IMR-90 (cell line): ENCODE measurements around the gene ZNF146. TPM values are rescaled to one million over a fixed set of nuclear protein-coding genes. Genes with fewer than 3 reads are reported as not detected.

Experiments used
- ATAC-seq: fragments of 200-7000 bp; cut with Tn5 transposase; 2 replicates; pipeline ENCODE4 v1.9.1; 2020; ENCODE audit warnings: low read depth, mild to moderate bottlenecking, moderate library complexity
- BruUV-seq: library from RNA; stranded (reverse); fragments of 400-500 nt; replicated peaks from 2 replicates; lab custom pipeline; 2021; lab: Mats Ljungman, UMichigan
- CTCF ChIA-PET: fragments of 300-600 bp; formaldehyde crosslinking; extraction: SDS; loops from one replicate; lab custom pipeline; 2021; ENCODE audit warnings: antibody characterized with exemption; lab: Yijun Ruan, JAX
- POLR2A ChIA-PET: fragments of 300-600 bp; sonication (Branson Sonifier 250); formaldehyde crosslinking; loops from one replicate; lab custom pipeline; 2022; ENCODE audit warnings: antibody characterized with exemption; ENCODE audit not compliant: unreplicated experiment; lab: Charles Lee
- DNase-seq: peaks from one replicate; pipeline ENCODE4 v3.0.0; 2013
- H2AFZ ChIP-seq: replicated peaks from 2 replicates; pipeline ENCODE3; 2013; ENCODE audit warnings: low read length, mild to moderate bottlenecking; ENCODE audit not compliant: poor library complexity
- H2AK5ac ChIP-seq: 2 replicates; pipeline ENCODE4 v1.6.1; 2013; ENCODE audit warnings: low read depth, low read length, inconsistent platforms
- H2AK9ac ChIP-seq: replicated peaks from 2 replicates; pipeline ENCODE3; 2013; ENCODE audit warnings: mild to moderate bottlenecking, low read depth, low read length, moderate library complexity; ENCODE audit not compliant: poor library complexity
- H2BK120ac ChIP-seq: 2 replicates; pipeline ENCODE4 v1.6.1; 2013; ENCODE audit warnings: low read depth, low read length, inconsistent platforms
- H2BK15ac ChIP-seq: 3 replicates; pipeline ENCODE4 v1.6.1; 2013; ENCODE audit warnings: low read depth, low read length, inconsistent platforms
- H2BK20ac ChIP-seq: 2 replicates; pipeline ENCODE4 v1.6.1; 2013; ENCODE audit warnings: low read depth, mild to moderate bottlenecking, inconsistent platforms, low read length, moderate library complexity
- H2BK5ac ChIP-seq: 2 replicates; pipeline ENCODE4 v1.6.1; 2013; ENCODE audit warnings: mild to moderate bottlenecking, low read depth, low read length, inconsistent platforms; ENCODE audit not compliant: poor library complexity, severe bottlenecking
- H3K14ac ChIP-seq: replicated peaks from 2 replicates; pipeline ENCODE4 v1.6.1; 2013; ENCODE audit warnings: low read depth, low read length, inconsistent platforms
- H3K18ac ChIP-seq: 2 replicates; pipeline ENCODE4 v1.6.1; 2013; ENCODE audit warnings: low read depth, low read length, control low read depth
- H3K23ac ChIP-seq: 2 replicates; pipeline ENCODE4 v1.6.1; 2013; ENCODE audit warnings: low read depth, low read length, inconsistent platforms
- H3K27ac ChIP-seq: 2 replicates; pipeline ENCODE4 v1.5.1; 2013; ENCODE audit warnings: mild to moderate bottlenecking, control low read depth, low read length; ENCODE audit not compliant: insufficient read depth
- H3K27me3 ChIP-seq: 2 replicates; pipeline ENCODE4 v1.6.1; 2013; ENCODE audit warnings: low read length; ENCODE audit not compliant: control insufficient read depth, insufficient read depth
- H3K36me3 ChIP-seq: 2 replicates; pipeline ENCODE4 v1.6.1; 2013; ENCODE audit warnings: low read length, mixed read lengths; ENCODE audit not compliant: control insufficient read depth, insufficient read depth
- H3K4ac ChIP-seq: 2 replicates; pipeline ENCODE4 v1.6.1; 2013; ENCODE audit warnings: low read depth, low read length, inconsistent platforms
- H3K4me1 ChIP-seq: 2 replicates; pipeline ENCODE4 v1.6.1; 2013; ENCODE audit warnings: low read length, mixed read lengths; ENCODE audit not compliant: control insufficient read depth, insufficient read depth
- H3K4me2 ChIP-seq: 2 replicates; pipeline ENCODE4 v1.6.1; 2013; ENCODE audit warnings: low read depth, mild to moderate bottlenecking, control low read depth, low read length, moderate library complexity
- H3K4me3 ChIP-seq: 2 replicates; pipeline ENCODE4 v1.5.1; 2013; ENCODE audit warnings: low read depth, mild to moderate bottlenecking, control low read depth, low read length, moderate library complexity; ENCODE audit not compliant: insufficient read depth
- H3K56ac ChIP-seq: 2 replicates; pipeline ENCODE4 v1.6.1; 2013; ENCODE audit warnings: low read length, inconsistent platforms; ENCODE audit not compliant: insufficient read depth; ENCODE audit errors: extremely low read depth
- H3K79me1 ChIP-seq, 2 experiments: 2 replicates each; pipeline ENCODE4 v1.6.1; 2013; ENCODE audit warnings: low read length in 2 of 2, inconsistent platforms in 1 of 2, low read depth in 1 of 2
- H3K9ac ChIP-seq: 2 replicates; pipeline ENCODE4 v1.6.1; 2013; ENCODE audit warnings: low read depth, low read length, control low read depth
- H3K9me1 ChIP-seq: 2 replicates; pipeline ENCODE4 v1.6.1; 2013; ENCODE audit warnings: low read length, inconsistent platforms; ENCODE audit not compliant: insufficient read depth
- H3K9me3 ChIP-seq: 2 replicates; pipeline ENCODE4 v1.6.1; 2013; ENCODE audit warnings: low read length; ENCODE audit not compliant: control insufficient read depth, insufficient read depth
- H4K20me1 ChIP-seq: 2 replicates; pipeline ENCODE4 v1.6.1; 2013; ENCODE audit warnings: low read length, inconsistent platforms; ENCODE audit not compliant: insufficient read depth
- H4K5ac ChIP-seq: 2 replicates; pipeline ENCODE4 v1.6.1; 2013; ENCODE audit warnings: mild to moderate bottlenecking, low read depth, low read length, control low read depth
- H4K8ac ChIP-seq, 2 experiments: 2 replicates each; pipeline ENCODE4 v1.6.1; 2013; ENCODE audit warnings: low read depth in 2 of 2, low read length in 2 of 2, control low read depth in 1 of 2, inconsistent platforms in 1 of 2
- H4K91ac ChIP-seq: 2 replicates; pipeline ENCODE4 v1.6.1; 2013; ENCODE audit warnings: low read depth, low read length, inconsistent platforms; ENCODE audit not compliant: insufficient read depth
- BHLHE40 ChIP-seq: fragments of 150-350 bp; IDR thresholded peaks from 2 replicates; pipeline ENCODE4 v1.6.1; 2016; ENCODE audit warnings: mild to moderate bottlenecking, low read depth, low read length
- CEBPB ChIP-seq: IDR thresholded peaks from 2 replicates; pipeline ENCODE4 v1.6.1; 2012; ENCODE audit warnings: low read depth, low read length, improper control_type of control experiment
- CHD1 ChIP-seq: IDR thresholded peaks from 2 replicates; pipeline ENCODE4 v1.6.1; 2012; ENCODE audit warnings: low read depth, low read length, improper control_type of control experiment
- FOS ChIP-seq: fragments of 150-350 bp; IDR thresholded peaks from 2 replicates; pipeline ENCODE4 v1.6.1; 2016; ENCODE audit warnings: low read depth, low read length
- MAZ ChIP-seq: IDR thresholded peaks from 2 replicates; pipeline ENCODE4 v1.6.1; 2012; ENCODE audit warnings: low read depth, mild to moderate bottlenecking, low read length, improper control_type of control experiment, moderate library complexity, borderline replicate concordance
- MXI1 ChIP-seq: IDR thresholded peaks from 2 replicates; pipeline ENCODE4 v1.6.1; 2012; ENCODE audit warnings: low read depth, mild to moderate bottlenecking, low read length, moderate library complexity, borderline replicate concordance
- POLR2A ChIP-seq: IDR thresholded peaks from 2 replicates; pipeline ENCODE4 v1.6.1; 2012; ENCODE audit warnings: mild to moderate bottlenecking, low read depth, low read length
- RAD21 ChIP-seq: IDR thresholded peaks from 2 replicates; pipeline ENCODE4 v1.6.1; 2012; ENCODE audit warnings: low read length, improper control_type of control experiment
- RFX5 ChIP-seq: IDR thresholded peaks from 2 replicates; pipeline ENCODE4 v1.8.0; 2012; ENCODE audit warnings: low read depth, mild to moderate bottlenecking, low read length, moderate library complexity
- SMC3 ChIP-seq: fragments of 150-350 bp; IDR thresholded peaks from 2 replicates; pipeline ENCODE4 v1.6.1; 2016; ENCODE audit warnings: low read depth, mild to moderate bottlenecking, antibody characterized with exemption, low read length, moderate library complexity
- WGBS, 2 experiments: methylation state at CpG; one replicate each; pipeline versions ENCODE4 v1.1.5 to v1.1.7; 2013; ENCODE audit warnings: missing lambda C conversion rate in 2 of 2; ENCODE audit not compliant: insufficient read length in 1 of 2; ENCODE audit errors: extremely low coverage in 2 of 2; 5-methylcytosine and 5-hydroxymethylcytosine counted together
- dilution Hi-C: fragments of 300-500 bp; cut with HindIII; formaldehyde crosslinking; loops from one replicate; pipeline ENCODE4 v1.14.3; 2018; ENCODE audit warnings: low sequenced_read_pairs; ENCODE audit not compliant: unreplicated experiment
- in situ Hi-C: fragments of 300-500 bp; cut with MboI; formaldehyde crosslinking; loops from 3 replicates; pipeline ENCODE4 v1.14.3; 2019; ENCODE audit warnings: low sequenced_read_pairs, inconsistent platforms, mixed read lengths
- intact Hi-C: fragments of 100-400 bp; cut with micrococcal nuclease; formaldehyde crosslinking; loops from 2 replicates; pipeline ENCODE4 v1.10.0; 2022
- polyA plus RNA-seq, 3 experiments: library from polyadenylated mRNA; depleted of rRNA; stranded (reverse); fragments of >200 nt; gene quantifications; 2 replicates each; pipeline ENCODE4 v1.2.3, GENCODE V29; 2012; ENCODE audit warnings: low replicate concordance in 1 of 3
- total RNA-seq: library from RNA; depleted of rRNA; stranded (reverse); fragments of >200 nt; gene quantifications from 2 replicates; pipeline ENCODE4 v1.2.3, GENCODE V29; 2012
- TF ChIP-seq, protein P1 (sequence below): fragments of 150-350 bp; IDR thresholded peaks from 2 replicates; pipeline ENCODE4 v1.6.1; 2017; ENCODE audit warnings: mild to moderate bottlenecking, antibody characterized with exemption, low read length, low read depth
- TF ChIP-seq, protein P2 (sequence below): fragments of 150-350 bp; IDR thresholded peaks from 2 replicates; pipeline ENCODE4 v1.6.1; 2016; ENCODE audit warnings: low read depth, mild to moderate bottlenecking, low read length, moderate library complexity, borderline replicate concordance
- TF ChIP-seq, protein P3 (sequence below): conservative IDR thresholded peaks from 2 replicates; pipeline ENCODE4 v1.5.1; 2012; ENCODE audit warnings: mild to moderate bottlenecking, low read depth, low read length, improper control_type of control experiment

ZNF146 gene
- total and polyA plus RNA-seq, 2 of the 4 experiments (the other 2 are of a cell fraction), result 61.6 to 106 TPM

DNA sequence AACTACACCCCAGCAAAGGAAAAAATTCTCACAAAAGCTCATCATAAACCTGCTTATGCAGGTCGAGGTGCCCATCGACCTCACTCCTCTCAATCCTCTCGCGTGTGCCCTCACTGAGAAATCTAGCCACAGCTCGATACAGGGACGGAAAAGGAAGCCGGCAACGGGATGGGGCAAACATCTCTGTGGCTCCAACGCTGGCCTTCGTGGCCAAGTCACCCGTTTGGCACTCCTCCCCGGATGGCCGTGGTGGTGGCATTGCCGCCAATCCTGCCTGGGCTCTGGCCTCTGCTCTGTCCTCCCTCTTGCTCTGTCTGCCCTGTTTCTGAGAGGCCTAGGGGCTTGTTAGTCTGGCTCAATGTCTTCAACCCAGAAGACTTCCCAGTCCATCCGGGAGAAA is 41.2 kb downstream of the ZNF146 start:
- in situ Hi-C loops, result no loop called here
- H3K23ac ChIP-seq, result no peak overlapping the region
- BruUV-seq, result no TSS peak

More for the DNA sequence above, 41.2 kb downstream of the ZNF146 start:
- Histone ChIP-seq H2AFZ (no peak overlapping the region), H3K27ac (no peak overlapping the region), H2AK9ac (no peak overlapping the region), H3K27me3 (no peaks in the 10 kb centered on the region), H2AK5ac (no peak overlapping the region), H3K4me1 (no peaks in the 10 kb centered on the region), H3K18ac (no peak overlapping the region), H3K14ac (no peak overlapping the region), H4K5ac (no peak overlapping the region), H3K4me3 (no peak overlapping the region), H3K9me1 (no peaks in the 10 kb centered on the region), H3K4ac (no peak overlapping the region), H3K36me3 (no peaks in the 10 kb centered on the region), H3K9ac (no peak overlapping the region), H3K79me1 (no peaks in the 10 kb centered on the region), H4K20me1 (no peaks in the 10 kb centered on the region), H4K91ac (no peak overlapping the region), H2BK15ac (no peak overlapping the region), H3K9me3 (peaks cover 3% of the 10 kb centered on the region; the same call in 1 of the 2 replicates), H3K4me2 (no peak overlapping the region), H3K56ac (no peak overlapping the region), H4K8ac (no peak overlapping the region), H2BK120ac (no peak overlapping the region), H2BK5ac (no peak overlapping the region), H2BK20ac (no peak overlapping the region)
- ChIA-PET CTCF (no interaction called here), POLR2A (no interaction called here)
- DNase-seq (no peak), ATAC-seq (no peak)
- dilution Hi-C loops (no loop called here), intact Hi-C loops (no loop called here)
- WGBS, 2 experiments, result 95% methylated on average over 13 of the region's 15 CpGs; no CpG with 5 or more reads in 1 of the 2 experiments
- TF ChIP-seq SMC3 (no peak), MAZ (no peak), CEBPB (no peak), BHLHE40 (no peak), MXI1 (no peak), RFX5 (no peak), FOS (no peak), POLR2A (no peak), RAD21 (no peak), CHD1 (no peak)
- TF ChIP-seq, protein P1, sequence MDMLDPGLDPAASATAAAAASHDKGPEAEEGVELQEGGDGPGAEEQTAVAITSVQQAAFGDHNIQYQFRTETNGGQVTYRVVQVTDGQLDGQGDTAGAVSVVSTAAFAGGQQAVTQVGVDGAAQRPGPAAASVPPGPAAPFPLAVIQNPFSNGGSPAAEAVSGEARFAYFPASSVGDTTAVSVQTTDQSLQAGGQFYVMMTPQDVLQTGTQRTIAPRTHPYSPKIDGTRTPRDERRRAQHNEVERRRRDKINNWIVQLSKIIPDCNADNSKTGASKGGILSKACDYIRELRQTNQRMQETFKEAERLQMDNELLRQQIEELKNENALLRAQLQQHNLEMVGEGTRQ, result no peak
- TF ChIP-seq, protein P2, sequence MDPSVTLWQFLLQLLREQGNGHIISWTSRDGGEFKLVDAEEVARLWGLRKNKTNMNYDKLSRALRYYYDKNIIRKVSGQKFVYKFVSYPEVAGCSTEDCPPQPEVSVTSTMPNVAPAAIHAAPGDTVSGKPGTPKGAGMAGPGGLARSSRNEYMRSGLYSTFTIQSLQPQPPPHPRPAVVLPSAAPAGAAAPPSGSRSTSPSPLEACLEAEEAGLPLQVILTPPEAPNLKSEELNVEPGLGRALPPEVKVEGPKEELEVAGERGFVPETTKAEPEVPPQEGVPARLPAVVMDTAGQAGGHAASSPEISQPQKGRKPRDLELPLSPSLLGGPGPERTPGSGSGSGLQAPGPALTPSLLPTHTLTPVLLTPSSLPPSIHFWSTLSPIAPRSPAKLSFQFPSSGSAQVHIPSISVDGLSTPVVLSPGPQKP, result no peak
- TF ChIP-seq, protein P3, sequence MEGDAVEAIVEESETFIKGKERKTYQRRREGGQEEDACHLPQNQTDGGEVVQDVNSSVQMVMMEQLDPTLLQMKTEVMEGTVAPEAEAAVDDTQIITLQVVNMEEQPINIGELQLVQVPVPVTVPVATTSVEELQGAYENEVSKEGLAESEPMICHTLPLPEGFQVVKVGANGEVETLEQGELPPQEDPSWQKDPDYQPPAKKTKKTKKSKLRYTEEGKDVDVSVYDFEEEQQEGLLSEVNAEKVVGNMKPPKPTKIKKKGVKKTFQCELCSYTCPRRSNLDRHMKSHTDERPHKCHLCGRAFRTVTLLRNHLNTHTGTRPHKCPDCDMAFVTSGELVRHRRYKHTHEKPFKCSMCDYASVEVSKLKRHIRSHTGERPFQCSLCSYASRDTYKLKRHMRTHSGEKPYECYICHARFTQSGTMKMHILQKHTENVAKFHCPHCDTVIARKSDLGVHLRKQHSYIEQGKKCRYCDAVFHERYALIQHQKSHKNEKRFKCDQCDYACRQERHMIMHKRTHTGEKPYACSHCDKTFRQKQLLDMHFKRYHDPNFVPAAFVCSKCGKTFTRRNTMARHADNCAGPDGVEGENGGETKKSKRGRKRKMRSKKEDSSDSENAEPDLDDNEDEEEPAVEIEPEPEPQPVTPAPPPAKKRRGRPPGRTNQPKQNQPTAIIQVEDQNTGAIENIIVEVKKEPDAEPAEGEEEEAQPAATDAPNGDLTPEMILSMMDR, result no peak
